Subcutaneous adipose tissue (tissue), 4 donors: ENCODE data around the gene S100A7. TPM values are rescaled to one million over a fixed set of nuclear protein-coding genes. Genes with fewer than 3 reads are reported as not detected.

Experiments
- CTCF ChIP-seq: fragments of 450-650 bp; IDR thresholded peaks from one replicate; pipeline ENCODE4 v1.5.1; 2016; ENCODE audit warnings: low read depth, mild to moderate bottlenecking, control low read depth, antibody characterized with exemption, moderate library complexity
- total RNA-seq, 4 donors: library from RNA; depleted of rRNA; stranded (reverse); fragments of >200 nt; gene quantifications; one replicate each; pipeline ENCODE4 v1.1.0, GENCODE V29; 2016

S100A7 gene
- total RNA-seq, 4 donors from 2014 or later = not detected

GRCh38 chr1:153429266-153430165, 30.9 kb downstream of the S100A7 start:
- TF ChIP-seq CTCF = no peak

- TF ChIP-seq CTCF = no peak
These were observed 31.7 kb downstream of the S100A7 start for GRCh38 chr1:153428791-153429190.

GRCh38 chr1:153428073-153428638, 32.3 kb downstream of the S100A7 start:
- TF ChIP-seq CTCF = no peak

- TF ChIP-seq CTCF = no peak
These were observed 33.6 kb downstream of the S100A7 start for GRCh38 chr1:153426809-153427208.

- no peak for TF ChIP-seq CTCF
These were observed 37.9 kb downstream of the S100A7 start for GRCh38 chr1:153422450-153423068.

GRCh38 chr1:153420306-153420705, 40.1 kb downstream of the S100A7 start:
- TF ChIP-seq CTCF = no peak

GRCh38 chr1:153417136-153417888, 43.1 kb downstream of the S100A7 start:
- TF ChIP-seq CTCF = no peak
